NCI-H1436 (cell line): ENCODE results near the gene RRAGD.

Experiments
- DNase-seq: peaks from one replicate; lab custom pipeline; 2025; lab: John Stamatoyannopoulos, UW

The RRAGD gene

DNA sequence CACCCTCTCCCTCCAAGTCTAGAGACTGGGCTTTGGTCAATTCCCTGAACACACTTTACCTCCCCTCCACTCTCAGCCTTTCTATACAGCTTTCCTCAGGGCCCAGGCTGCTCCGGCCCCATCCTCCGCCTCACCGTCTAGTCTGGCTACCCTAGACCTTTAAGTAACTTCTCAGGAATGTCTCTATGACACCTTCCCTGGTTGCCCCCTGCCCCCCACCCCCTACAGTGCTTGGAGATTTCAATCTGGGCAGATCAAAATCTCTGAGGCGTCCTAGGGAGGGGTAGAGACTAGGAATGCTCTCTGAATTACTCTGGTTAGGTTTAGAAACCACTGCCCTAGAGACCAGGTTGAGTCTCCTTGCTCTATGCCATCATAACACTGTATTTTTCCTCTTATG, 65.6 kb downstream of the RRAGD start:
- no peak for DNase-seq

- no peak for DNase-seq
Observed at GRCh38 chr6:89339565-89339964, 72.5 kb downstream of the RRAGD start.

DNA sequence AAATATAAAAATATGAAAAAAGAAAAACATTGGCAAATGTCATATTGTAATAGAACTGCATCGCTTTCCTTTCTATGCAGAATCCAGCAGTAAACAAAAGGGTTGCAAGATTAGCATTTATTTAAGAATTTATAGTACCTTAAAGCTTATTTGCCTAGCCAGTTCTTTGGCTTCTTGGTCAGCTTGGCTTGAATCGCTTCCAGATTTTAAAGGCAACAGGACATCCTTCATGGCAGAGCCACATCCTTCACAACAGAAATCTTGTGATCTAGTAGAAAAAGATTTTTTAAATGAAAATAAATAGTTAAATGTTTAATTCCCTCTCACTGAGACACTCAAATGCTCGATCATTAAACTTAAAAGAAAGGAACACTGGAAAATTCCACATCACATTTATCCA, 76.9 kb downstream of the RRAGD start:
- no peak for DNase-seq

DNA sequence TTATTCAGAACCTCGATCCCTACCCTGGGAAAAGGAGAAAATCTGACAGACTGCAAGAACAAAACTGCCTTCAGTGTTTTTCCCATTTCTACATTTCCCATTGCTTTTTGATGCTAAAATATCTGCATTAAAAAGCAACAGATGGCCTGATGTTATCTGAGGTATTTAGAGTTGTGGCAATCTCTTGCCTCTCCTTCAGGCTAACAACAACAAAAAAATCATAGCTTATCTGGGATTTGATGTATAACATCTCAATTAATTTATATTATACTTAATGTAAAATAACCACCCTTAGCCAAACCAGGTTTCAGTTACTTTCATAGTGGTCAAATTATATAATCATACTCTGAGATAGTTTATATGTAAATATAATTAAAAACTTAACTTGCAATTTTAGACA, 81.2 kb downstream of the RRAGD start:
- DNase-seq = no peak

DNA sequence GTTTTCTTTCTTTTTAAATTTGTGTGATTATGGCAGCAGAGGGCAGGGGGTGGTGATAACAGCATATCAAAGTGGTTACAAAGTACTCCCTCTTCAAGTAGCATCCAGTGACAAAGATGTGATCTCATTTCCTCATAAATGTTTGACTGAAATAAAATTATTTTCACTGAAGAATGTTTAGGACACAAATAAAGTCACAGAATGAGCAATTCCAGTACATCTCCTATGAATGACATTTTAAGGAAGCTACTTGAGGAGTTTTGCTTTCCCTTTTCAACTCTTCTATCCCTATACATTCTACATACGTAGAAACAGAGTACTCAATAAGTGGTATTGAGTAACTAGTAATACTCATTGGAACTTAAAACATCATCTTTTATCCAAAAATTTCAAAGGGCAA, 83.1 kb downstream of the RRAGD start:
- no peak for DNase-seq

- DNase-seq = no peak
Observed at GRCh38 chr6:89324304-89324703, 87.8 kb downstream of the RRAGD start.

DNA sequence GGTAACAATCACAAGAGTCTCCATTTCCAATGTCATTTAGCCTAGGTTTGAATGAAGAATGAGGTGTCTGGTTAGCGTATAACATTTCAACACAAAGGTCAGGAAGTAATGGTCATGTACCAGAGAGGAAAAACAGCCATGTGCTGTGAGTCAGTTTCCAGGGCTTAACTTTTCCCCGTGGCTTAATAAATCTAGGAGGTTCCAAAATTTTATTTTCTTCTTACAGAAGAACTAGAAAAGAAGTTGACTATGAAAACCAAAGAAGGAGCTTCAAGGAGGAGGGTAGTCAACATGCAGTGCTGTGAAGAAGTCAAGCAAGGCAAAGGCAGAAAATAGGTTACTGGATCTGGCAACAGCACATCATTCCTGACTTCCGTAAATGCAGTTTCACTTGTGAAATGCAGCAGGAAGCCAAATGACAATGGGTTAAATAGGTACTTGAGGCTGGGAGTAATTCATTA, 88.5 kb downstream of the RRAGD start:
- no peak for DNase-seq

DNA sequence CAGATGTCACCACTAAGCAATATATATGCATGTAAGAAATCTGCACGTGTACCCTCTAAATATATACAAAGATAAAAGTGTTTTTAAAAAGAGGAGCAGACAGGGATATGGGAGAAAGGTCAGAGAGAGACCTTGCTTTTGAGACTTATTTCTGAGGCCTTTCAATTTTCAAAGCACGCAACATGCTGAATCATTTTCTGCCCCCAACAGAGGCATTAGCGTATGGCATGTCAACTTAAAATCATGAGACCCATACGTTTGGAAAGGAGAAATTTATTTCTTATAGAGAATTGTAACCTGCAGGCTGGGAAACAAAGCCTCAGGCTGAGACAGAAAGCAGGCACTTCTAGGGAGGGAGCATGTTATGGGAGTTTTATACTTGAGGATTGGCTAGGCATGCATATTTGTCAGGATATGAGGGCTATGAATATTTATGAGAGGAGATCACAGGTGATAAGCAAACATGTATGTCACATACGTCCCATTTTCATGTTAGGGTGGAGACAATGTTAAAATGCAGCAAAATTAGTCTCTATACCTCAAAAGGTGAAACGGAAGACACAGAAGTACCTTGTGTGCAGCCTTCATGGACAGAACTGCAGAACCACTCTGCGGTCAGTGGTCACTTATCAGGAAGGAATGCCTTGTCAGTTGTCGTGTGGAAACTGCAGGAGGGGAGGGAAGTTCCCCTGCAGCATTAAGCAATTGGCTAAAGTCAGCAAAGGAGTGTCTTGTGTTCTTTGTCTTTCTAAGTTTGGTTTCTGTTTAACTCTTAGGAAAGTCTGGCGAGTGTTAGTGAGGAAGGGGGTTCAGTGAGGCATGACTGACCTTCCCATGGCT, 90.7 kb downstream of the RRAGD start:
- no peak for DNase-seq

DNA sequence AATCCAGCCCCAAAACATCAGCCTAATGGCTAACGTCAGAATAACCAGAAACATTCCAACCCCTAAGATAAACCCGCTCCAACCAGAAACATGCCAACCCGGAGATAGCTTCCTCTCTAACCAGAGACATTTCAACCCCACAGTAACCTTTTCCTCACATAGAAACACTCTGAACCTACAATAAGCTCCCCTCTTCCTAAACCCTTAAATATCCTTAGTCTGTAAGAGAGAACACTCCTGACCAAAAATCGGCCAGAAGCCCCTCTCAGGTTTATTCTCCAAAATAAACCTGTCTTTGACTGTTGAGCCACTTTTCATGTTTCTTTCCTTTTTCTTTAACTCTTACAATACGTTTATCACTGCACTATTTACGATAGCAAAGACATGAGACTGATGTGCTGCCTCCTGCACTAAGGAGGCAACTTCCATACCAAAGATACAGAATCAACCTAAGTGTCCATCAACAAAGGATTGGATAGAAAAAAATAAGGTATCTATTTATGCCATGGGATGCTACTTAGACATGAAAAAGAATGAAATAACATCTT, 92.0 kb downstream of the RRAGD start:
- no peak for DNase-seq

DNA sequence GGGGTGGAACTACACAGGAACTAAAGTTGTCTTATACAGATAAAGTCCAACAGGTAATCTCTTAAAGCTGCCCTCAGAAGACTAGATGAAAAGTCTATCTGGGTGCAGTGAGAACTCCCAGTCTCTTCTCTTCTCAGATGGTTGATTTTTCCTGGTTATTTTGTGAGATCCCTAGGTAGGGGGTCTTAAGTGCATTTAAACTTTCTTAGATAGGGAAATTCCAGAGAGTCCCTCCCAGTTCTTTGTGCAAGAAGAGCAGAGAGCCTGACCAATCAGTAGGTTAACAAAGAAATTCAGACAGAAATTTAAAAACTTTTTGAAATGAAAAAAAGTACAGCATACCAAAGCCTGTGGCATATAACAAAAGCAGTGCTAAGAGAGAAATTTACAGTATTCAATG, 95.0 kb downstream of the RRAGD start:
- DNase-seq = no peak

GRCh38 chr6:89315249-89315885, 96.7 kb downstream of the RRAGD start, which contains the start of gene GABRR2:
Gene GABRR2 (minus strand): TSS chr6:89315299. CDS start chr6:89315165, 134 bp downstream.
- no peak for DNase-seq

DNA sequence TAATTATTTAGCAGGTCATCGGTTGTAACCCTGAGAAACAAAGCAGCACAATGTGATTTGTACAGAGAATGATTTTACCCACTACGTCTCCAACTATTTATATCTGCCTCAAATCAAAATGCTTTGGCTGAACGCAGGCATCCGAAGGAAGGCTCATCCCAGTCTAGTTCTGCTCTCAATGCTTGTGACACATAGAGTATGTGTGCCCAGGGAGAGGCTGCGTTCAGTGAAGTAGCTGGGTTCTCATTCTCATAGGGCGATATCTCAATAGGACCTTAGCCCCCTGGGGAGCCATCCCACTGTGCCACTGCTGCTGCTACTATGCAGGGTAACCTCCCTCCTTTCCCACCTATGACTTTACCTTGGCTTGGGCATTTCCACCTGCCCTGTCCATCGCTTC, 97.4 kb downstream of the RRAGD start:
- no peak for DNase-seq
